GM13977 (cell line): ENCODE results near the gene CHST11.
"Not testable (repeated sequence)": the region's sequence is repeated elsewhere in the genome, so short reads cannot be mapped to it uniquely, and the experiment has no call there.

Experiments used
- DNase-seq: peaks from one replicate; pipeline ENCODE4 v3.0.0; 2012; ENCODE audit warnings: low spot score
- CTCF ChIP-seq: IDR thresholded peaks from 2 replicates; pipeline ENCODE4 v1.5.1; 2012; ENCODE audit warnings: mild to moderate bottlenecking, control low read depth; ENCODE audit not compliant: insufficient read depth; ENCODE audit errors: extremely low read depth, missing control alignments
- in situ Hi-C: fragments of 300-500 bp; cut with MboI; formaldehyde crosslinking; loops from one replicate; pipeline ENCODE4 v1.12.0; 2022; ENCODE audit warnings: low sequenced_read_pairs, low pct_unique_long_range_greater_than_20kb, mixed read lengths, inconsistent platforms; ENCODE audit not compliant: unreplicated experiment

The CHST11 gene

GRCh38 chr12:104741077-104741476 lies 284.3 kb downstream of the CHST11 start:
- in situ Hi-C loops, result no loop called here

GRCh38 chr12:104741497-104742367 lies 285.0 kb downstream of the CHST11 start:
- no peak for DNase-seq
- in situ Hi-C loops, result no loop called here
- no peak for TF ChIP-seq CTCF

More at GRCh38 chr12:104741077-104741476, 284.3 kb downstream of the CHST11 start:
- no peak for DNase-seq
- TF ChIP-seq CTCF, result no peak

GRCh38 chr12:104742551-104743201 lies 285.9 kb downstream of the CHST11 start:
- DNase-seq, result no peak
- no peak for TF ChIP-seq CTCF
- in situ Hi-C loops, result no loop called here

- in situ Hi-C loops, result no loop called here
- no peak for TF ChIP-seq CTCF
- DNase-seq, result no peak
These were observed 286.4 kb downstream of the CHST11 start for GRCh38 chr12:104743202-104743580.

GRCh38 chr12:104743753-104744548 lies 287.2 kb downstream of the CHST11 start:
- in situ Hi-C loops, DNase-seq: not testable (repeated sequence)

- in situ Hi-C loops, result no loop called here
- DNase-seq, result no peak
- no peak for TF ChIP-seq CTCF
These were observed 289.8 kb downstream of the CHST11 start for GRCh38 chr12:104746467-104747088.
